Endothelial cell of umbilical vein (primary cell): ENCODE measurements around the gene SOX2. TPM values are rescaled to one million over a fixed set of nuclear protein-coding genes. Genes with fewer than 3 reads are reported as not detected.

Experiments
- BruUV-seq: library from RNA; stranded (reverse); fragments of 400-500 nt; replicated peaks from 2 replicates; lab custom pipeline; 2021; lab: Mats Ljungman, UMichigan
- CTCF ChIA-PET: fragments of 300-600, 350-600 bp; sonication (Branson Sonifier 250); formaldehyde crosslinking; loops from one replicate; lab custom pipeline; 2021; ENCODE audit warnings: antibody characterized with exemption, inconsistent platforms; lab: Charles Lee
- POLR2A ChIA-PET: fragments of 300-600, 350-600 bp; sonication (Branson Sonifier 250); formaldehyde crosslinking; loops from one replicate; lab custom pipeline; 2021; ENCODE audit warnings: antibody characterized with exemption, inconsistent platforms; lab: Charles Lee
- DNase-seq: peaks from one replicate; pipeline ENCODE4 v3.0.0-alpha.2; 2011; ENCODE audit warnings: low read depth, low spot score
- FAIRE-seq: peaks from 2 replicates; lab custom pipeline; 2011; peaks lifted over from hg19 to GRCh38; lab: Jason Lieb, UNC
- H2AFZ ChIP-seq: 2 replicates; pipeline ENCODE4 v1.6.0; 2012; ENCODE audit warnings: low read depth, low read length, control low read depth, inconsistent platforms
- H3K27ac ChIP-seq: 2 replicates; pipeline ENCODE4 v1.5.1; 2011; ENCODE audit warnings: low read depth, mild to moderate bottlenecking, control low read depth, low read length, moderate library complexity; ENCODE audit not compliant: insufficient read depth
- H3K27me3 ChIP-seq, 2 experiments: 2 replicates each; pipeline versions ENCODE4 v1.6.0 to v1.6.1; 2011; ENCODE audit warnings: low read length in 2 of 2, mixed read lengths in 1 of 2; ENCODE audit not compliant: control insufficient read depth in 2 of 2, insufficient read depth in 2 of 2
- H3K36me3 ChIP-seq, 2 experiments: 2 replicates in 1 of 2; 3 replicates in 1 of 2; pipeline ENCODE4 v1.5.1; 2011; ENCODE audit warnings: low read length in 2 of 2, mild to moderate bottlenecking in 1 of 2, moderate library complexity in 1 of 2; ENCODE audit not compliant: control insufficient read depth in 2 of 2, insufficient read depth in 2 of 2; ENCODE audit errors: extremely low read depth in 1 of 2
- H3K4me1 ChIP-seq: 3 replicates; pipeline ENCODE4 v1.5.1; 2011; ENCODE audit warnings: mild to moderate bottlenecking, low read length; ENCODE audit not compliant: control insufficient read depth, insufficient read depth; ENCODE audit errors: extremely low read depth
- H3K4me2 ChIP-seq: 2 replicates; pipeline ENCODE4 v1.6.1; 2011; ENCODE audit warnings: low read length, control low read depth, mixed read lengths; ENCODE audit not compliant: insufficient read depth
- H3K4me3 ChIP-seq, 3 experiments: fragments of 200-600 bp in 1 of 3; sonication (generic), shearing (Covaris generic) in 1 of 3; replicated peaks in 1 of 3; 2 replicates each; pipeline ENCODE4 v1.5.1; 2011 to 2016; ENCODE audit warnings: control low read depth in 3 of 3, low read length in 3 of 3, mild to moderate bottlenecking in 2 of 3, inconsistent platforms in 1 of 3, low read depth in 1 of 3, moderate library complexity in 1 of 3; ENCODE audit not compliant: insufficient read depth in 1 of 3
- H3K79me2 ChIP-seq: 2 replicates; pipeline ENCODE4 v1.6.0; 2012; ENCODE audit warnings: low read length, inconsistent platforms; ENCODE audit not compliant: control insufficient read depth, insufficient read depth
- H3K9ac ChIP-seq: replicated peaks from 2 replicates; pipeline ENCODE3; 2011; ENCODE audit warnings: low read length, control low read depth; ENCODE audit not compliant: insufficient read depth; ENCODE audit errors: extremely low read depth
- H3K9me1 ChIP-seq: replicated peaks from 3 replicates; pipeline ENCODE4 v1.6.0; 2011; ENCODE audit warnings: mild to moderate bottlenecking, low read length; ENCODE audit not compliant: control insufficient read depth, insufficient read depth; ENCODE audit errors: extremely low read depth
- H3K9me3 ChIP-seq: replicated peaks from 2 replicates; pipeline ENCODE4 v1.5.1; 2012; ENCODE audit warnings: low read length, inconsistent platforms; ENCODE audit not compliant: control insufficient read depth, insufficient read depth
- H4K20me1 ChIP-seq: replicated peaks from 2 replicates; pipeline ENCODE3; 2011; ENCODE audit warnings: mild to moderate bottlenecking, low read length; ENCODE audit not compliant: control insufficient read depth, insufficient read depth; ENCODE audit errors: extremely low read depth
- EZH2 ChIP-seq: IDR thresholded peaks from 2 replicates; pipeline ENCODE4 v1.6.1; 2012; ENCODE audit warnings: borderline replicate concordance, low read depth, mild to moderate bottlenecking, moderate library complexity, low read length, inconsistent platforms; ENCODE audit not compliant: severe bottlenecking
- FOS ChIP-seq: IDR thresholded peaks from 2 replicates; pipeline ENCODE4 v1.6.1; 2011; ENCODE audit warnings: mild to moderate bottlenecking, low read length, moderate library complexity, borderline replicate concordance; ENCODE audit not compliant: insufficient read depth
- GATA2 ChIP-seq: IDR thresholded peaks from 2 replicates; pipeline ENCODE4 v1.7.0; 2011; ENCODE audit warnings: low read depth, mild to moderate bottlenecking, moderate library complexity, mixed read lengths, low read length; ENCODE audit not compliant: insufficient read length, insufficient read depth
- JUN ChIP-seq: IDR thresholded peaks from 2 replicates; pipeline ENCODE4 v1.6.1; 2011; ENCODE audit warnings: borderline replicate concordance, low read depth; ENCODE audit not compliant: insufficient read length, insufficient read depth
- MYC ChIP-seq: IDR thresholded peaks from one replicate; pipeline ENCODE4 v1.6.1; 2011; ENCODE audit warnings: mild to moderate bottlenecking, low read depth, low read length
- POLR2A ChIP-seq: IDR thresholded peaks from 2 replicates; pipeline ENCODE4 v1.6.1; 2012; ENCODE audit warnings: low read depth, mild to moderate bottlenecking, control low read depth, low read length
- POLR2AphosphoS5 ChIP-seq: IDR thresholded peaks from 2 replicates; pipeline ENCODE4 v1.6.1; 2012; ENCODE audit warnings: low read depth, mild to moderate bottlenecking, control low read depth, low read length, moderate library complexity; ENCODE audit not compliant: insufficient read depth
- dilution Hi-C: fragments of 300-500 bp; cut with MboI; formaldehyde crosslinking; loops from one replicate; pipeline ENCODE4 v1.15.0; 2019; ENCODE audit warnings: low sequenced_read_pairs; ENCODE audit not compliant: extremely low pct_ligation_motif_present
- intact Hi-C: fragments of 100-400 bp; cut with micrococcal nuclease; formaldehyde crosslinking; loops from one replicate; pipeline ENCODE4 v1.10.0; 2022
- polyA plus RNA-seq, 4 experiments: library from polyadenylated mRNA; depleted of rRNA in 3 of 4; stranded (reverse) in 3 of 4; unstranded in 1 of 4; fragments of >200 nt; gene quantifications; 2 replicates each; pipeline versions ENCODE4 v1.2.1 to v1.2.3, GENCODE V29; 2011 to 2012; ENCODE audit warnings: missing spikeins in 1 of 4
- total RNA-seq: library from RNA; stranded (reverse); gene quantifications from 2 replicates; pipeline ENCODE4 v1.2.3, GENCODE V29; 2021
- TF ChIP-seq, protein P1 (sequence below): IDR thresholded peaks from 2 replicates; pipeline ENCODE4 v1.6.1; 2011; ENCODE audit not compliant: insufficient read depth, insufficient read length
- TF ChIP-seq, protein P2 (sequence below), 2 donors: IDR thresholded peaks; 1 replicate in 1 of 2; 2 replicates in 1 of 2; pipeline ENCODE4 v1.5.1; 2011; ENCODE audit warnings: low read length in 2 of 2, mild to moderate bottlenecking in 2 of 2, moderate library complexity in 2 of 2, control low read depth in 1 of 2, inconsistent platforms in 1 of 2, low read depth in 1 of 2; ENCODE audit not compliant: insufficient read depth in 1 of 2; ENCODE audit errors: extremely low read depth in 1 of 2

The SOX2 gene
- total and polyA plus RNA-seq, 2 donors (not counting 3 experiments of a cell fraction or from before 2014, with no cell fraction given), result 0.13 to 0.23 TPM

DNA sequence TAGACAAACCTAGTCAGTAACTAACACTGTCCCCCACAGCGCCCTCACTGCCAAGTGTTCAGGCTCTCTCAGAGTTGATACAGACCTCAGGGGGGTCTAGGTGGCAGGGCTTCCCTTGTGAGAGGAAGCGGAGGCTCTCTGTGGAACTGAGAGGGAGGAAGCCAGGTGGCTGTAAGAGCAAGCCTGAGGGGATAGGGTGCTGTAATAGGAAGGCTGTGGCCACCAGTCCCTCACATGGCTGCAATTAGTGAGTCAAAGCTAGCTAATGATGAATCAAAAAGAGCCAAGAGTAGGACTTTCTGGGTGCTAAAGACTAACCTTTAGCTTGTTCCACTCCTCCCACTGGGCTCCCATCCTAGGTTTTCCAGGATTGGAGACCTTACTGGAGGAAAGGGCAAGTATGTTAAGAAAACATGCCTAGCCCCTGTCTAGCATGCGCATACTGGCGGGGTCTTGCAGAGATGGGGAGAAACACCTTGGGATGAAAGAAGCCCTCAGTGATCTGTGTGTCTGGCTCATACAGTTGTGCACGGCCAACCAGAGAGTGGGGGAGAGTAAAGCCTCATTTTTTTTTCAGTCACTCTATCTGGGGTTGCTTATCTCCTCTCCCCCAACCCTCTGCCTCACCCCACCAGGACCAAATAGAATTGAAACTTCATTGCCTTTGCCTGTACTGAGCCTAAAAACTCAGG is 13.3 kb upstream of the SOX2 start:
- Histone ChIP-seq H3K9me1 (no peaks in the 10 kb centered on the region), H3K27me3 (peaks cover 0 to 2% of the 10 kb centered on the region in 2 experiments), H3K36me3 (no peaks in the 10 kb centered on the region), H3K9ac (no peak overlapping the region), H3K4me3 (no peak overlapping the region), H3K4me1 (peaks cover 29% of the 10 kb centered on the region), H4K20me1 (no peaks in the 10 kb centered on the region), H3K9me3 (no peaks in the 10 kb centered on the region), H3K79me2 (no peaks in the 10 kb centered on the region), H3K27ac (no peak overlapping the region), H2AFZ (peak overlapping the region; percentile 46), H3K4me2 (no peak overlapping the region)
- POLR2A ChIA-PET, result no interaction called here
- intact Hi-C loops (no loop called here), dilution Hi-C loops (no loop called here)
- TF ChIP-seq MYC, result no peak
- TF ChIP-seq, protein P1, sequence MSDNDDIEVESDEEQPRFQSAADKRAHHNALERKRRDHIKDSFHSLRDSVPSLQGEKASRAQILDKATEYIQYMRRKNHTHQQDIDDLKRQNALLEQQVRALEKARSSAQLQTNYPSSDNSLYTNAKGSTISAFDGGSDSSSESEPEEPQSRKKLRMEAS, result no peak
- TF ChIP-seq, protein P2, sequence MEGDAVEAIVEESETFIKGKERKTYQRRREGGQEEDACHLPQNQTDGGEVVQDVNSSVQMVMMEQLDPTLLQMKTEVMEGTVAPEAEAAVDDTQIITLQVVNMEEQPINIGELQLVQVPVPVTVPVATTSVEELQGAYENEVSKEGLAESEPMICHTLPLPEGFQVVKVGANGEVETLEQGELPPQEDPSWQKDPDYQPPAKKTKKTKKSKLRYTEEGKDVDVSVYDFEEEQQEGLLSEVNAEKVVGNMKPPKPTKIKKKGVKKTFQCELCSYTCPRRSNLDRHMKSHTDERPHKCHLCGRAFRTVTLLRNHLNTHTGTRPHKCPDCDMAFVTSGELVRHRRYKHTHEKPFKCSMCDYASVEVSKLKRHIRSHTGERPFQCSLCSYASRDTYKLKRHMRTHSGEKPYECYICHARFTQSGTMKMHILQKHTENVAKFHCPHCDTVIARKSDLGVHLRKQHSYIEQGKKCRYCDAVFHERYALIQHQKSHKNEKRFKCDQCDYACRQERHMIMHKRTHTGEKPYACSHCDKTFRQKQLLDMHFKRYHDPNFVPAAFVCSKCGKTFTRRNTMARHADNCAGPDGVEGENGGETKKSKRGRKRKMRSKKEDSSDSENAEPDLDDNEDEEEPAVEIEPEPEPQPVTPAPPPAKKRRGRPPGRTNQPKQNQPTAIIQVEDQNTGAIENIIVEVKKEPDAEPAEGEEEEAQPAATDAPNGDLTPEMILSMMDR (IDR thresholded peaks at IDR 0.05; ENCODE audit: extremely low read depth in 1 of 2, insufficient read depth in 1 of 2, low read depth in 1 of 2, low read length in 2 of 2), result no peak
- no peak for TF ChIP-seq JUN
- TF ChIP-seq FOS, result no peak
- TF ChIP-seq POLR2AphosphoS5, result no peak
- no peak for TF ChIP-seq EZH2
- no peak for TF ChIP-seq POLR2A
- TF ChIP-seq GATA2, result no peak
- no peak for FAIRE-seq
- no peak for DNase-seq
- CTCF ChIA-PET, result interaction anchor here (4.7 kb wide), 3 partner anchors 77 to 370 kb away, joined by 80 to 483 read pairs (median 312); no protein-coding TSS in a partner anchor
- BruUV-seq, result no TSS peak
